Astrocyte (in vitro differentiated cells and primary cell): Measurements from ENCODE around the gene ETV6.

Source experiments
- EZH2 ChIP-seq: IDR thresholded peaks from 2 replicates; pipeline ENCODE4 v1.6.1; 2012; ENCODE audit warnings: mild to moderate bottlenecking, low read length, inconsistent platforms; ENCODE audit not compliant: insufficient read depth
- TF ChIP-seq, protein P1 (sequence below): IDR thresholded peaks from 2 replicates; pipeline ENCODE4 v1.5.1; 2011; ENCODE audit warnings: low read depth, mild to moderate bottlenecking, inconsistent platforms, low read length, moderate library complexity; ENCODE audit not compliant: insufficient read depth

DNA sequence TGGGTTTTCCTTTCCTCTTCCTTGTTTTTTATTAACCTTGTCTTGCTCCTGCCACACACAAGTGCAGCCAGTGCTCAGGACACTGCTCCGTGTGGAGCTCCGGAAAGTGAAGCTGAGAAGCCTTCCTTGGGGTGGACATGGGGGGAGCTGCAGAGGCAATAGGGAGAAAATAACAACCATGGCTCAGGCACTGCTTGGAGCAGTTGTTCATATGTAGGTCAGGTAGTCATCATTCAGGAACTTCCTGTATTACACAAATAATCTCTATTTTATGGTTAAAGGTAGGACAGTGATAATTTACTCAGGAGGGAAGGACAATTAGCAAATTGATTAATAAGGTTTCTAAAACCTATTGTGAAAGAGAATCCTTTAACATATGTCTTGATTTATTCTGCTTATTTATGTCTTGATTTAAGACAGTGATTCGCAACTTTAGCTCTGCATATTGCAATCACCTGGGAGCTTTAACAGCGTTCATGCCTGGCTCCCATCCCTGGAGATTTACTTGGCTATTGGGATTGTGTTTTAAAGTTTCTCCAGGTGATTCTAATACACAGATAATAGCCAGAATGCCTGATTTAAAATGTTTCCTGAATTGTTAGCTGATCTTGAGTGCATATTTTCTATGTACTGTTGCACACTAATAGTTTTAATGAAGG lies 92.1 kb downstream of the ETV6 start:
- TF ChIP-seq, protein P1, sequence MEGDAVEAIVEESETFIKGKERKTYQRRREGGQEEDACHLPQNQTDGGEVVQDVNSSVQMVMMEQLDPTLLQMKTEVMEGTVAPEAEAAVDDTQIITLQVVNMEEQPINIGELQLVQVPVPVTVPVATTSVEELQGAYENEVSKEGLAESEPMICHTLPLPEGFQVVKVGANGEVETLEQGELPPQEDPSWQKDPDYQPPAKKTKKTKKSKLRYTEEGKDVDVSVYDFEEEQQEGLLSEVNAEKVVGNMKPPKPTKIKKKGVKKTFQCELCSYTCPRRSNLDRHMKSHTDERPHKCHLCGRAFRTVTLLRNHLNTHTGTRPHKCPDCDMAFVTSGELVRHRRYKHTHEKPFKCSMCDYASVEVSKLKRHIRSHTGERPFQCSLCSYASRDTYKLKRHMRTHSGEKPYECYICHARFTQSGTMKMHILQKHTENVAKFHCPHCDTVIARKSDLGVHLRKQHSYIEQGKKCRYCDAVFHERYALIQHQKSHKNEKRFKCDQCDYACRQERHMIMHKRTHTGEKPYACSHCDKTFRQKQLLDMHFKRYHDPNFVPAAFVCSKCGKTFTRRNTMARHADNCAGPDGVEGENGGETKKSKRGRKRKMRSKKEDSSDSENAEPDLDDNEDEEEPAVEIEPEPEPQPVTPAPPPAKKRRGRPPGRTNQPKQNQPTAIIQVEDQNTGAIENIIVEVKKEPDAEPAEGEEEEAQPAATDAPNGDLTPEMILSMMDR = no peak
- no peak for TF ChIP-seq EZH2
